HG03432 (cell line): ENCODE measurements around the gene CHAT.

Source experiments
- ATAC-seq: cut with Tn5 transposase; IDR thresholded peaks from one replicate; pipeline ENCODE4 v1.9.1; 2021; ENCODE audit warnings: mild to moderate bottlenecking, moderate library complexity; ENCODE audit not compliant: unreplicated experiment

Gene CHAT

GRCh38 chr10:49613882-49614241 is at the start of gene CHAT:
CHAT (plus strand) TSS chr10:49614037; CDS start chr10:49614190, 153 bp downstream.
- ATAC-seq, result no peak

GRCh38 chr10:49564461-49565009 is 49.3 kb upstream of the CHAT start:
- no peak for ATAC-seq

GRCh38 chr10:49567810-49568209 is 46.0 kb upstream of the CHAT start:
- ATAC-seq, result peak; percentile 17

GRCh38 chr10:49568235-49568634 is 45.6 kb upstream of the CHAT start:
- peak; percentile 80 for ATAC-seq

GRCh38 chr10:49569031-49569631 is 44.7 kb upstream of the CHAT start:
- ATAC-seq, result no peak

GRCh38 chr10:49571388-49571787 is 42.4 kb upstream of the CHAT start:
- ATAC-seq, result no peak

- ATAC-seq, result no peak
These were observed 41.2 kb upstream of the CHAT start for GRCh38 chr10:49572594-49573114.

- ATAC-seq, result no peak
These were observed 38.3 kb upstream of the CHAT start for GRCh38 chr10:49575489-49576072.

GRCh38 chr10:49577182-49577925 is 36.5 kb upstream of the CHAT start:
- ATAC-seq, result no peak

GRCh38 chr10:49578392-49578791 is 35.4 kb upstream of the CHAT start:
- no peak for ATAC-seq

GRCh38 chr10:49579621-49580020 is 34.2 kb upstream of the CHAT start:
- no peak for ATAC-seq

- ATAC-seq, result no peak
These were observed 28.4 kb upstream of the CHAT start for GRCh38 chr10:49585387-49585786.

- no peak for ATAC-seq
These were observed 25.9 kb upstream of the CHAT start for GRCh38 chr10:49587981-49588380.

GRCh38 chr10:49592726-49593563 is 20.9 kb upstream of the CHAT start:
- ATAC-seq, result peak; percentile 56

GRCh38 chr10:49593564-49593875 is 20.3 kb upstream of the CHAT start:
- no peak for ATAC-seq

- no peak for ATAC-seq
These were observed 19.8 kb upstream of the CHAT start for GRCh38 chr10:49593998-49594397.

- ATAC-seq, result no peak
These were observed 19.2 kb upstream of the CHAT start for GRCh38 chr10:49594594-49594993.

GRCh38 chr10:49595003-49595712 is 18.7 kb upstream of the CHAT start:
- no peak for ATAC-seq

- ATAC-seq, result no peak
These were observed 17.9 kb upstream of the CHAT start for GRCh38 chr10:49595713-49596492.

GRCh38 chr10:49596493-49596809 is 17.4 kb upstream of the CHAT start:
- ATAC-seq, result no peak
